A673 (cell line): ENCODE measurements around the gene NECAB3. TPM values are rescaled to one million over a fixed set of nuclear protein-coding genes. Genes with fewer than 3 reads are reported as not detected.

Experiments
- BruUV-seq: library from RNA; stranded (reverse); fragments of 400-500 nt; replicated peaks from 2 replicates; lab custom pipeline; 2021; lab: Mats Ljungman, UMichigan
- CTCF ChIA-PET: fragments of 300-600 bp; sonication (Branson Sonifier 250); formaldehyde crosslinking; loops from one replicate; lab custom pipeline; 2022; ENCODE audit warnings: antibody characterized with exemption; lab: Charles Lee
- POLR2A ChIA-PET: fragments of 300-600 bp; sonication (Branson Sonifier 250); formaldehyde crosslinking; loops from one replicate; lab custom pipeline; 2022; ENCODE audit warnings: antibody characterized with exemption; ENCODE audit not compliant: low non-redundant PET; lab: Charles Lee
- DNase-seq: peaks from one replicate; pipeline ENCODE4 v3.0.0-alpha.2; 2015; ENCODE audit warnings: low spot score
- H3K27ac ChIP-seq: fragments of 200-600 bp; sonication (generic); 2 replicates; pipeline ENCODE4 v1.5.1; 2016; ENCODE audit warnings: mixed run types, low read depth, mild to moderate bottlenecking, mixed read lengths, antibody characterized with exemption, low read length; ENCODE audit not compliant: poor library complexity, severe bottlenecking
- H3K27me3 ChIP-seq: fragments of 200-600 bp; sonication (generic); replicated peaks from 2 replicates; pipeline ENCODE4 v1.6.1; 2017; ENCODE audit warnings: mixed run types, low read depth, mild to moderate bottlenecking, mixed read lengths, antibody characterized with exemption, low read length; ENCODE audit not compliant: insufficient read depth, poor library complexity
- H3K36me3 ChIP-seq: fragments of 200-600 bp; sonication (generic); 2 replicates; pipeline ENCODE4 v1.6.1; 2016; ENCODE audit warnings: mixed run types, mild to moderate bottlenecking, mixed read lengths, antibody characterized with exemption, low read length; ENCODE audit not compliant: insufficient read depth, poor library complexity, severe bottlenecking
- H3K4me1 ChIP-seq: fragments of 200-600 bp; sonication (generic); 2 replicates; pipeline ENCODE4 v1.6.1; 2017; ENCODE audit warnings: mixed run types, mild to moderate bottlenecking, mixed read lengths, antibody characterized with exemption, low read length; ENCODE audit not compliant: insufficient read depth, poor library complexity, severe bottlenecking
- H3K4me3 ChIP-seq: fragments of 200-600 bp; sonication (generic); 2 replicates; pipeline ENCODE4 v1.5.1; 2016; ENCODE audit warnings: low read depth, mixed run types, mild to moderate bottlenecking, mixed read lengths, low read length; ENCODE audit not compliant: poor library complexity, severe bottlenecking
- H3K9me3 ChIP-seq: fragments of 200-600 bp; sonication (generic); 2 replicates; pipeline ENCODE4 v1.6.1; 2016; ENCODE audit warnings: mixed run types, low read depth, mild to moderate bottlenecking, mixed read lengths, antibody characterized with exemption, low read length; ENCODE audit not compliant: poor library complexity, severe bottlenecking
- CTCF ChIP-seq: fragments of 300-800, 200-600 bp; sonication (generic); conservative IDR thresholded peaks from 2 replicates; pipeline ENCODE4 v1.5.1; 2017; ENCODE audit warnings: low read depth, mild to moderate bottlenecking, antibody characterized with exemption, low read length, moderate library complexity, mixed read lengths
- EZH2 ChIP-seq: fragments of 200-600 bp; sonication (generic); IDR thresholded peaks from 2 replicates; pipeline ENCODE4 v1.6.1; 2017; ENCODE audit warnings: borderline replicate concordance, low read depth, mild to moderate bottlenecking, mixed read lengths, antibody characterized with exemption, low read length; ENCODE audit not compliant: poor library complexity, severe bottlenecking
- intact Hi-C: fragments of 100-400 bp; cut with micrococcal nuclease; formaldehyde crosslinking; loops from one replicate; pipeline ENCODE4 v1.10.0; 2022; ENCODE audit not compliant: unreplicated experiment
- total RNA-seq: library from RNA; stranded (reverse); gene quantifications from 2 replicates; pipeline ENCODE4 v1.2.3, GENCODE V29; 2021

The NECAB3 gene
- total RNA-seq, 1 experiment from 2014 or later = 83.1 TPM

DNA sequence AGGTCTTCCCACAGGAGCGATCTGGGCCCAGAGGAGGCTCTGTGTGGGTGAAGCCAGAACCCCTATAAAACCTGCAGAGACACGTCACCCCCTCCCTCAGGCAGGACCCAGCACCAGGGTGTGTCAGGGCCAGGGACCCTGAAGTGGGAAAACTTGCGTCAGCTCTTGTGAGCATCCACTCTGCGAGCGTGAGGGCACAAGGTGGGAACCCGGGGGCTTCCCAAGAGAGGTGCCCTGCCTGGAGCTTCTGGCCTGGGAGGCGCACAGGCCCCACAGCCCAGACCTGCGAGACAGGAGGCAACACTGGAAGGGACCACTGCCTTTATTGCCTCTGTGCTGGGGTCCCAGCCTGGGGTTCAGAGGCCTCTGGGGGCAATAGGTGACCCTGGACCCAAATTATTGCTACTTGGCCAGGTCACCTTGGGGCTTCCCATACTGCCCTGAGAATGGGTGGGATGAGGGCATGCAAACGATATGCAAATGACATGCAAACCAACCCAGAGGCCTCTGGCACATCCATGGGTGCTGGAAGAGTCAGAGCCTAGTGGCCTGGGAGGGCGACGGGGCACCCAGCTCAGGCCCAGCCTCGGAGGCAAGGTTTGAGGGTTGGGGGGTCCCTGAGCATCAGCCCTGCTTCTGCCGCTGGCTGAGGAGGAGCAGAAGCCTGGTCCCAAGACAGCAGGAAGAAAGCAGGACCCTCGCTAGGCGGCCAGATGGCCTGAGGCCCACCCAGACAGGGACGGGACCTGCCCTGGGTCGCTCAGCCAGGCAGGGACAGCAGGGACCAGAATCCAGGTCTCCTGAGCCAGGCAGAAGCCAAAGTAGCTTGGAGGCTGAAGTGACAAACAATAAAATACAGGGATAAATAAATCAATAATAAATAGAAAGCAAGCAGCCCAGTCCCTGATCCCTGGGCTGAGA is 17.2 kb downstream of the NECAB3 start:
- intact Hi-C loops = no loop called here
- no peaks in the 10 kb centered on the region for H3K27me3 ChIP-seq
- no peak for TF ChIP-seq EZH2
- TF ChIP-seq CTCF = no peak
- no peak overlapping the region for H3K4me3 ChIP-seq
- DNase-seq = no peak
- CTCF ChIA-PET = no interaction called here
- no TSS peak for BruUV-seq
- POLR2A ChIA-PET = no interaction called here
- H3K36me3 ChIP-seq = peaks cover 21% of the 10 kb centered on the region
- H3K4me1 ChIP-seq = no peaks in the 10 kb centered on the region
- no peaks in the 10 kb centered on the region for H3K9me3 ChIP-seq
- H3K27ac ChIP-seq = no peak overlapping the region

DNA sequence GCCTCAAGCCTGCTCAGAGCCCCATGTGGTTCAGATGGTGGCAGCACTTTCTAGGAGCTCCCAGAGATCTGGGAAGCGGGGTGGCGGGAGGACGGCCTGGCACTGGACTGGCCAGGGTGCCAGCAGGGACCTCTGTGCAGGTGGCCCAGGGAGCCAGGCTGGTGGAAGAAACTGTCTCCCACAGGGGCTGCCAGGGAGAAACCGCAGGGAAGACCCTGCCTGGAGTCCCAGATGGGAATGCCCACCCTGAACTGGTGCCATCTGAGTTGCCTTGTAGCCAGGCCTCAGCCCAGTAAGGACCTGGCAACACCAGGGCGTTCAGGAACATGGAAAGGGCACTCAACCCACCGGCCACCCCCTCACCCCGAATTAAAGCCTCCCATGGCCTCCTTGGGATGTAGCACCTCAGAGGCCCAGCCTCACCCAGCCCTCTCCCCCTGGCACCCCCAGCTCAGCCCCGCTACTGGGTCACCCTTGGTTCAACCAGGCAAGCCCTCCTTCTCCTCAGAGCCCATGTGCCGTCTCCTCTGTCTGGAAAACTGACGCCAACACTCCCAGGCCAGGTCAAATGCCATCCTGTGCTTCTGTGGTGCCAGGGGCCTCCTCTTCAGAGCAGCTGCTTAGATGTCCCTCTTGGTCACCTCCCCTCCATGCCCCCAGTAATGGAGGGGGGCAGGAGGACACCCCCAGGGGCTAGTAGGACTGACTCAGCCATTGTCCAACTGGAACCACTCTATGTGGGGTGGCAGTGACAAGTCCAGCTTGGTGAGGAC is 18.0 kb downstream of the NECAB3 start:
- H3K9me3 ChIP-seq = no peaks in the 10 kb centered on the region
- ChIA-PET POLR2A (no interaction called here), CTCF (no interaction called here)
- no peak for DNase-seq
- intact Hi-C loops = no loop called here
- TF ChIP-seq CTCF (no peak), EZH2 (no peak)
- H3K4me3 ChIP-seq = no peak overlapping the region
- peaks cover 21% of the 10 kb centered on the region for H3K36me3 ChIP-seq
- H3K27me3 ChIP-seq = no peaks in the 10 kb centered on the region
- H3K27ac ChIP-seq = no peak overlapping the region
- no TSS peak for BruUV-seq
- H3K4me1 ChIP-seq = no peaks in the 10 kb centered on the region

DNA sequence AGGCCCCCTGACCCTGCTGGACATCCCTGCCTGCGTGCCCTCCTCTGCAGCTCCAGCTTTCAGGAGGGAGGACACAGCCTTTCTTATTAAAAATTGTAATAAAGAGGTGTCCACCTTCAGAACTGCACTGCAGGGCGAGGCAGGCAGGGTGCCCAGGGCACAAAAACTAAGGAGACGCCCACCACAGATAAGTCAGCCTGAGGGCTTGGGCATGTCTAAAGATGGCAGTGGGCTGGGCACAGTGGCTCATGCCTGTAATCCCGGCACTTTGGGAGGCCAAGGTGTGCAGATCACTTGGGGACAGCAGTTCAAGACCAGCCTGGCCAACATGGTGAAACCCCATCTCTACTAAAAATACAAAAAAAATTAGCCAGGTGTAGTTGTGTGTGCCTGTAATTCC is 19.1 kb downstream of the NECAB3 start:
- CTCF ChIA-PET = interaction anchor here (0.6 kb wide), 1 partner anchor 51 kb away, joined by 5 read pairs; no protein-coding TSS in a partner anchor
- DNase-seq = no peak
- no peak overlapping the region for H3K27ac ChIP-seq
- BruUV-seq = no TSS peak
- H3K9me3 ChIP-seq = no peaks in the 10 kb centered on the region
- TF ChIP-seq EZH2 (no peak), CTCF (no peak)
- no peak overlapping the region for H3K4me3 ChIP-seq
- no peaks in the 10 kb centered on the region for H3K27me3 ChIP-seq
- H3K36me3 ChIP-seq = peaks cover 21% of the 10 kb centered on the region
- no peaks in the 10 kb centered on the region for H3K4me1 ChIP-seq
- POLR2A ChIA-PET = no interaction called here
- intact Hi-C loops = no loop called here
